Measurements from ENCODE around the gene GPR173.

GPR173 gene

GRCh38 chrX:53071604-53072417, 23.2 kb downstream of the GPR173 start:
- DNase-seq, result peak; percentile 95

GRCh38 chrX:53072418-53073114, 24.0 kb downstream of the GPR173 start:
- peak in 1 of 2 experiments; percentile 39 for DNase-seq

- peak; percentile 92 to 93 for DNase-seq
Observed at GRCh38 chrX:53073115-53073586, 24.6 kb downstream of the GPR173 start.

- no peak for DNase-seq
Observed at GRCh38 chrX:53075011-53075410, 26.4 kb downstream of the GPR173 start.

- no peak for DNase-seq
Observed at GRCh38 chrX:53076671-53077070, 28.1 kb downstream of the GPR173 start.

- no peak for DNase-seq
Observed at GRCh38 chrX:53077207-53078197, 28.9 kb downstream of the GPR173 start.

- no peak for DNase-seq
Observed at GRCh38 chrX:53078943-53079342, 30.4 kb downstream of the GPR173 start.

- no peak for DNase-seq
Observed at GRCh38 chrX:53080628-53081580, 32.3 kb downstream of the GPR173 start.

GRCh38 chrX:53081925-53082772, 33.6 kb downstream of the GPR173 start, which contains the start of gene TSPYL2:
TSS of gene TSPYL2 (plus strand) at chrX:53082367. CDS start at chrX:53082499, 132 bp downstream.
- peak; percentile 99 to 100 for DNase-seq

- no peak for DNase-seq
Observed at GRCh38 chrX:53082773-53083616, 34.4 kb downstream of the GPR173 start.

GRCh38 chrX:53084043-53084570, 35.5 kb downstream of the GPR173 start:
- no peak for DNase-seq

- DNase-seq, result no peak
Observed at GRCh38 chrX:53084863-53085262, 36.3 kb downstream of the GPR173 start.

- no peak for DNase-seq
Observed at GRCh38 chrX:53085661-53086229, 37.2 kb downstream of the GPR173 start.

- DNase-seq, result peak in 1 of 2 experiments; percentile 21
Observed at GRCh38 chrX:53086464-53086863, 37.9 kb downstream of the GPR173 start.

- peak in 1 of 2 experiments; percentile 33 for DNase-seq
Observed at GRCh38 chrX:53087388-53087831, 38.8 kb downstream of the GPR173 start.

GRCh38 chrX:53088136-53088974, 39.8 kb downstream of the GPR173 start:
- DNase-seq, result peak; percentile 95 to 98

GRCh38 chrX:53089224-53089842, 40.7 kb downstream of the GPR173 start:
- peak; percentile 76 to 83 for DNase-seq

Measured in SHP77 (cell line).